NCI-H2171 treated with DMSO at 0.1 percent for 48 hours (cell line): Measurements from ENCODE around the gene U2AF1L4.
A peak's percentile ranks its signal among the peaks of the same experiment; 100 is the strongest.

Source experiments
- DNase-seq: peaks from one replicate; lab custom pipeline; 2025; lab: John Stamatoyannopoulos, UW

Gene U2AF1L4

GRCh38 chr19:35757231-35757748, 12.1 kb upstream of the U2AF1L4 start:
- no peak for DNase-seq

- no peak for DNase-seq
Observed at GRCh38 chr19:35756377-35757230, 11.4 kb upstream of the U2AF1L4 start, which contains the start of gene HSPB6. TSS of gene HSPB6 (minus strand) at chr19:35757029. CDS start at chr19:35757008, 21 bp downstream.

GRCh38 chr19:35755550-35756376, 10.5 kb upstream of the U2AF1L4 start:
- no peak for DNase-seq

GRCh38 chr19:35755131-35755549, 9.9 kb upstream of the U2AF1L4 start:
- peak; percentile 15 for DNase-seq

GRCh38 chr19:35754370-35755130, 9.3 kb upstream of the U2AF1L4 start:
- DNase-seq: no peak

GRCh38 chr19:35753634-35754369, 8.6 kb upstream of the U2AF1L4 start:
- DNase-seq: no peak

GRCh38 chr19:35752746-35753350, 7.6 kb upstream of the U2AF1L4 start:
- no peak for DNase-seq

GRCh38 chr19:35751839-35752745, 6.9 kb upstream of the U2AF1L4 start:
- DNase-seq: no peak

GRCh38 chr19:35750167-35750566, 4.9 kb upstream of the U2AF1L4 start:
- DNase-seq: no peak

- peak; percentile 98 for DNase-seq
Observed at GRCh38 chr19:35748106-35749020, 3.1 kb upstream of the U2AF1L4 start, which contains the start of gene LIN37. TSS of gene LIN37 (plus strand) at chr19:35748576. CDS start at chr19:35748725, 149 bp downstream.

- DNase-seq: no peak
Observed at GRCh38 chr19:35746531-35746930, 1.3 kb upstream of the U2AF1L4 start.

- DNase-seq: no peak
Observed at GRCh38 chr19:35746087-35746462, 857 bp upstream of the U2AF1L4 start.

GRCh38 chr19:35744430-35745327, 539 bp downstream of the U2AF1L4 start:
- peak; percentile 94 for DNase-seq

- DNase-seq: no peak
Observed at GRCh38 chr19:35743640-35744429, 1.4 kb downstream of the U2AF1L4 start.

- DNase-seq: no peak
Observed at GRCh38 chr19:35742121-35742724, 3.0 kb downstream of the U2AF1L4 start, which contains the start of gene IGFLR1. TSS of gene IGFLR1 (minus strand) at chr19:35742452. CDS start at chr19:35741180, 1,272 bp downstream.

- DNase-seq: peak; percentile 81
Observed at GRCh38 chr19:35741203-35741515, 4.1 kb downstream of the U2AF1L4 start.
